ENCODE measurements around the gene TMEM243.
"Not testable (repeated sequence)": the region's sequence is repeated elsewhere in the genome, so short reads cannot be mapped to it uniquely, and the experiment has no call there.

Gene TMEM243

DNA sequence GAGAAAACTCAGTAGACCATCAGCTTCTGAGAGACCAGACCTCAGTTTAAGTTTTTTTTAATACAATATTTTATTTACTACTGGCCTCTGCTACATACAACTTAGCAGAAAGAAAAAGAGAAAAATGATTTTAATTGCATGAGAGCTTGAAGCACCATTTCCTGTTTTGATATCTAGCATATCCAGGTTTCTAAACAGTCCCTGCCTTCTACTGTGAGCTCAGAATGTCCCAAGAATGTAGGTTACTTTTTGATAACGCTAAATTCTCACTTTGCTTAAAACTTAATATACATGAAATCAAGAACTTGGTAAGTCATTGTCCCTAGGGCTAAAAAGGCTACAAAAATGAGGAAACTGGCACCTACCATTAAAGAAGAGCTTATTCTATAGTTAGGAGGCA is 7.0 kb downstream of the TMEM243 start:
- no peak for DNase-seq (ENCODE audit: low read depth in 2 of 2)

DNA sequence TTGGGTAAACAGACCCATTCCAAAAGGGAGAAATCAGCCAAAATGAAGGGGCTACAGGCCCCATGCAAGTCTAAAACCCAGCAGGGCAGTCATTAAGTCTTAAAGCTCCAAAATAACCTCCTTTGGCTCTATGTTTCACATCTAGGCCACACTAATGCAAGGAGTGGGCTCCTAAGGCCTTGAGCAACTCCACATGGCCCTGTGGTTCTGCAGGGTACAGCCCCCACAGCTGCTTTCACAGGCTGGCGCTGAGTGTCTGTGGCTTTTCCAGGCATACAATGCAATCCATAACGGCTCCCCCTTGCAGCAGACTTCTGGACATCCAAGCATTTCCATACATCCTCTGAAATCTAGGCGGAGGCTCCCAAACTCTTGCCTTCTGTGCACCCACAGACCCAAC is 9.0 kb downstream of the TMEM243 start:
- DNase-seq (ENCODE audit: low read depth in 2 of 2): no peak

DNA sequence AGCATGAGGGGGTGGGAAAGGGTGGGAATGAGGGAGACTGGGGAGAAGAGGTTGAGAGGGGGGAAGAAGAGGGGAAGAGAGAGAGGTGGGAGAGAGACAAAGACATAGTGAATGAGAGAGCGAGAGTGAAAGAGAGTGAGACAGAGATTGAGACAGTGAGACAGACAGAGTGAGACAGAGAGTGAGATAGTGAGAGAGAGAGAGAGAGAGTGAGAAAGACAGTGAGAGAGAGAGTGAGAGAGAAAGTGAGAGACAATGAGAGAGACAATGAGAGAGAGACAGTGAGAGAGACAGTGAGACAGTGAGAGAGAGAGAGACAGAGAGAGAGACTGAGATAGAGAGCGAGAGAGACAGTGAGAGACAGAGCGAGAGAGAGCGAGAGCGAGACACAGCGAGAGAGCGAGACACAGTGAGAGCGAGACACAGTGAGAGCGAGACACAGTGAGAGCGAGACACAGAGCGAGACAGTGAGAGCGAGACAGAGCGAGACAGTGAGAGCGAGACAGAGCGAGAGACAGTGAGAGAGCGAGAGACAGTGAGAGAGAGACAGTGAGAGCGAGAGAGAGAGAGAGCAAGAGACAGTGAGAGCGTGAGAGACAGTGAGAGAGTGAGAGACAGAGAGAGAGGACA is 10.1 kb downstream of the TMEM243 start:
- no peak for DNase-seq (ENCODE audit: low read depth in 2 of 2)

DNA sequence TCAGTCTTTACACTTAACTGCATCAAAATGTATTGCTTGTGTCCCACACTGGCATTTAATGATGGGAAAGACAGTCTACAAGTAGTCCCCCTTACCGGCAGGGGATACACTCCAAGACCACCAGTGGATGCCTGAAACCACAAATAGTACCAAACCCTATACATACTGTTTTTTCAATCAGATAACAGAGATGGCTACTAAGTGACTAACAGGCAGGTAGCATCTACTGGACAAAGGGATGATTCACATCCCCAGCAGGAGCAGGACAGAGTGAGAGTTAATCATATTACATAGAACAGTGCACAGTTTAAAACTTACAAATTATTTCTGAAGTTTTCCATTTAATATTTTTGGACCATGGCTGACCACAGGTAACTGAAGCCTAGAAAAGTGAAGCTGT is 13.2 kb downstream of the TMEM243 start:
- no peak for DNase-seq (ENCODE audit: low read depth in 2 of 2)

DNA sequence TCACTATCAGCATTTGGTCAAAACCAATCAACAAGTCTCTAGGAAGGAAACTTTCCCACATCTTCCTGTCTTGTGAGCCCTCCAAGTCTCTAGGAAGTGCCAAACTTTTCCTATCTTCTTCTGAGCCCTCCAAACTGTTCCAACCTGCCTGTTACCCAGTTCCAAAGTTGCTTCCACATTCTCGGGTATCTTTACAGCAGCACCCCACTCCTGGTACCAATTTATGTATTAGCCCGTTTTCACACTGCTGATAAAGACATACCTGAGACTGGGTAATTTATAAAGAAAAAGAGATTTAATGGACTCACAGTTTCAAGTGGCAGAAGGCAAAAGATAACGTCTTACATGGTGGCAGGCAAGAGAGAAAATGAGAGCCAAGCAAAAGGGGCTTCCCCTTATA is 13.8 kb downstream of the TMEM243 start:
- not testable (repeated sequence) for DNase-seq (ENCODE audit: low read depth in 2 of 2)

DNA sequence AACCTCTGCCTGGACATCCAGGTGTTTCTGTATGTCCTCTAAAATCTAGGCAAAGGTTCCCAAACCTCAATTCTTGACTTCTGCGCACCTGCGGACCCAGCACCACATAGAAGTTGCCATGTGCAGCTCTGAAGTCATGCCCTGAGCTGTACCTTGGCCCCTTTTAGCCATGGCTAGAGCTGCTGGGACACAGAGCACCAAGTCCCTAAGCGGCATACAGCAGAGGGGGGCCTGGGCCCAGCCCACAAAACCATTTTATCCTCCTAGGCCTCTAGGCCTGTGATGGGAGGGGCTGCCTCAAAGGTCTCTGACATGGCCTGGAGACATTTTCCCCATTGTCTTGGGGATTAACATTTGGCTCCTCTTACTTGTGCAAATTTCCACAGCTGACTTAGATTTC is 14.6 kb downstream of the TMEM243 start:
- no peak for DNase-seq (ENCODE audit: low read depth in 2 of 2)

DNA sequence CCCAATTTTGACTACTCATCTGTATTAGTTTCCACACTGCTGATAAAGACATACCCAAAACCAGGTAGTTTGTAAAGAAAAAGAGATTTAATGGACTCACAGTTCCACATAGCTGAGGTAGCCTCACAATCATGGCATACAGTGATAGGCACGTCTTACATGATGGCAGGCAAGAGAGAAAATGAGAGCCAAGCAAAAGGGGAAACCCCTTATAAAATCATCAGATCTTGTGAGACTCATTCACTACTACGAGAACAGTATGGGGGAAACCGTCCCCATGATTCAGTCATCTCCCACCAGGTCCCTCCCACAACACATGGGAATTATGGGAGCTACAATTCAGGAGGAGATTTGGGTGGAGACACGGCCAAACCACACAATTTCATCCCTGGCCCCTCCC is 15.6 kb downstream of the TMEM243 start:
- DNase-seq (ENCODE audit: low read depth in 2 of 2): not testable (repeated sequence)

DNA sequence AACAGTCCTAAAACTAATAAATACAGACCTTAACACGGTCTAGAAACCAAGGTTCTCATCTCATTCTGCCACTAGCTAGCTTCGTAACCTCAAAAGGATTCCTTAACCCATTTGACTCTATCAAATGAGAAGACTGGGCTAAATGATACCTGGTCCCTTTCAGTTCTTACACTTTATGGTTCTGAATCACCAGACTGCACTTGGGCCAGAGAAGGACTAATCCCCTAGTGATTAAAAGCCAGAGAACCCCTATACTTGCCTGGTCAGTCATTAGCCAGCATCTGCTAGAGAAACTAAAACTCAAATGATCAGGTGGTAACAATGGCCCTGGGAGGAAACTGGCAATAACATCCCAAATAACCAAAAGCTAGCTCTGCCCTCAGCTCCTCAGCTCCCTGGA is 16.8 kb downstream of the TMEM243 start:
- no peak for DNase-seq (ENCODE audit: low read depth in 2 of 2)

DNA sequence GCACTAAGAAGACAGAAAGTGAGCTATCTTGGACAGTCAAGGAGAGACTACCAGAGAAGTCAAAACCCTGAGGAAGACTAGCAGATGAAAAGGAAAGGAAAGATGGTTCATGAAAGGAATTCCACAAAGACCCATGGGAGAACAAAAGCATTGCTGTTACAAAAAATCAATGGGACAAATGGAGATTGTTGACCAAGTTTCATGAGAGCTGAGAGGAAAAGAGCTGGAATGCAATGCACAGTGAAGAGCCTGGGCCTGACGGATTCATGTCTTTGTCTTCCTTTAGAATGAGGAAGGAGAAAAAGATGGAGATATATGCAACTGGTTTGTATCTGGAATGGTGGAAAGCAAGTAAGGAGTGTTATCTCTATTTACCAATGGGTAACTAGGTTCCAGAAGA is 17.3 kb downstream of the TMEM243 start:
- DNase-seq (ENCODE audit: low read depth in 2 of 2): no peak

DNA sequence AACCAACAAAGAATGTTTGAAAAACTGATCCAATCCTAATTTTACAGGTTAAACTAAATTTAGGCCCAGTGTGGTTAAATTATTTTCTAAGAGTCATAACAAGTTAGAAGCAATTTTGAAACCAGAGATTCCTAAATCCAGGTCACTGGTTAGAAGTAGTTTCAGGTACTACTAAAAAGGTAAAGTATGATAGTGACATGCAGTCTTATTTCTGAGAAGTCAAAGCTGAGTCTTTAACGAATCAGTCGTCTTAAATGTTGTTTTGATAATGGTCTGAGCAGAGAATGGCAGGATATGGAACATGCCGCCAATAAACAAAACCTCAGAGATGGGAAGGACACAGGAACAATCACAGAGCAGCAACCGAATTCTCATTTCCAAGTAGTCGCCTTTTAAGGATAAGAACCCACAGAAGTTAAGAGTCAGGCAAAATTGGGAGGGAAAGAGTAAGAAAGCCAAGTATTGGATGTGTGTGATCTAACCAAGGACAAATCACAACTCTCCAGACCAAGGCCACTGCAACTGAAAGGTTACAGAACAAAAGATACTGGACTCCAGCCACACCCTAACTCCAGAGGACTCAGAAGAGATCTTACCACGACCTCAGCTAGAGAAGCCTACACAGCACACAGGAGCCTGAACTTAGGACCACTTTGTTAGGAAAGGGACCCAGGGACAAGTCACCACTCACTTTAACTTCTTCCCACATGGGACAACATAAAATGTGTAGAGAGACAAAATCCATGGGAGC is 19.7 kb downstream of the TMEM243 start:
- DNase-seq (ENCODE audit: low read depth in 2 of 2): no peak

DNA sequence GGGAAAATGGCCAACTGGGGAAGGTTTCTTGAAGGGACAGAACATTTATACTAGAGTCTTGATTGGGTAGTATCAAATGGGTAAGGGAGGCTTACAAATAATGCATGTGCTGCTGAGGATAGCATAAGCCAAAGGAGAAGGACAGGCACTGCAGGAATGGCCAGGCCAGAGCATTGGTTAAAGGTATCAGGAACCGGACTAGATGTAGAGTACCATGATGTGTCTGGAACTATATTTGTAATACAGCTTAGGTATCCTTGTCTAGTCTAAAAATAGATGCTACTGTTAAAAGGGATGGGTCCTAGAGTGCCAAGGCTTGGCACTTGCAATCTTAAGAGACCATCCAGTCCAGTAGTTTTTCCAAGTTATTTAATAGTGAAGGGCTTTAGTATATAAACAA is 20.3 kb downstream of the TMEM243 start:
- DNase-seq (ENCODE audit: low read depth in 2 of 2): no peak

DNA sequence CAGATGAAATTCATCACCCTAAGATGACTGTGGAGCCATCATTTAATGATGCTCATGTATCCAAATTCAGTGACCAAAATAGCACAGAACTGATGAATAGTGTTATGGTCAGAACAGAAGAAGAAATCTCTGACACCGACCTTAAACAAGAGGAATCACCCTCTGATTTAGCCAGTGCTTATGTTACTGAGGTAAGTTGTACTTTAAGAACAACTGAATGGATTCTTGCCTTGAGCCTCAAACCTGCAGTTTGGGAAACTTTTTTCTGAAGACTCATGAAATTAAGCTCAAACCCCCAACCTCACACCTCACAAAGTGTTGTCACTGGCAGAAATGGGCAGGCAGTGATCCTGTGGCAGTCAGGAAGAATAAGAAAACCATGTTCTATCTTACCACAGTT is 25.6 kb downstream of the TMEM243 start:
- DNase-seq (ENCODE audit: low read depth in 2 of 2): no peak

DNA sequence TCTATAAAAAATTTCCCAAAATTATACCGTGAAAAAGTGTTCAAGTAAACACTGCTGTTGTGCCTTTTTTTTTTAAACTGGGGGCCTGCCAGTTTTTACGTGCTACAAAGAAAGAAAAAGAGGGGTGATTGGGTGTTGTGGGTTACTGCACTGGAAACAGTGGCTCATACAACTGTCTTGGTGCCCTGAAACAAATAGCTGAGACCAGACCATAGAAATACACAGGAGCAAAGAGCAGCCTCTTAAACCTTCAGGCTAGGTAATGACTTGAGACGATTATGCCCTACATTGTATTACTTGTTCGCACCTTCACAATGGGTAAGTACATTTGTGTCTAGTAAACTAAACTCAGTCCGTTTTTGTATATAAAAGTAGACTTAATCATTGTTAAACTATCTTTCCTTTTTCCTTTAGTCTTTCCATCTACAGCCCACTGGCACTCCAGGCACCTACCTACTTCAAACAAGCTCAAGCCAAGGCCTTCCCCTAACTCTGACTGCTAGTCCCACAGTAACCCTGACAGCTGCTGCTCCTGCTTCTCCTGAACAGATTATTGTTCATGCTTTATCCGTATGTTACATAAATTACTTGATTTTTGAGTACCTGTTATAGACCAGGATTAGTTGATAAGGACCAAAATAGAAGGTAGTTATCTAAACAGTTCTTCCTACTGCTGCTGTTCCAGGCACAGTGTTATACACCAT is 26.6 kb downstream of the TMEM243 start:
- no peak for DNase-seq (ENCODE audit: low read depth in 2 of 2)

DNA sequence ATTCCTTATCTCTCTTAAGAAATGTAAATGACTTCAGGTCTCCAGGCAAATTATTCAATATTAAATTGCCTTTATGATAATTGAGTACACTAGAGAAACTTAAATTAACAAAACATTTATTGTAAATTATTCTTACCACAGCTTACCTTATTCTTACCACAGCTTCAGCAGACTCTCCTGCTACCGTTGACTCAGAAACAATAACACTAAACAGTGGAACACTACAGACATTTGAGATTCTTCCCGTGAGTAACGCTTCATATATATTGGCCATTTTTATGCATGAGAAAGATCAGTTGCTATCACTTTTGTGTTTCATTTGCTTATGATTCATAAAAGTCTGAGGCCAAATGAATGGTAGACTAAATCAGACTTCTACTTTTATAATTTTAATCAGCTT is 28.7 kb downstream of the TMEM243 start:
- no peak for DNase-seq (ENCODE audit: low read depth in 2 of 2)

DNA sequence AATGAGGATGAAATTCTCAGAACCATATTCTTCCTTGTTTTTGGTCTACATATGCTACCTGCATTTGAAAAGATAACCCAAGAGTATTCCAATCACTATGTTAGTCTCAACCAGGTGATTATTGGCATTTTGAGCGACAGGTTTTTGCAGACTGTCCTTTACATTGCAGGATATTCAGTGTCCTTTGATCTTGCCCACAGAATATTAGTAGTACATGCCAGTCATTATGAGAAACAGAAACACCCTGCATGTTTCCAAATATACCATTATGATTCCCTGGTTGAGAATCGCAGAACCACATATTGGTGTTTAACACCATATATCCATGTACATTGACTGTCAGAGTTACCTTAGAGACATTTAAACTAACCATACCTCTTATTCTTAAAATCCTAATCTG is 30.6 kb downstream of the TMEM243 start:
- DNase-seq (ENCODE audit: low read depth in 2 of 2): no peak

DNA sequence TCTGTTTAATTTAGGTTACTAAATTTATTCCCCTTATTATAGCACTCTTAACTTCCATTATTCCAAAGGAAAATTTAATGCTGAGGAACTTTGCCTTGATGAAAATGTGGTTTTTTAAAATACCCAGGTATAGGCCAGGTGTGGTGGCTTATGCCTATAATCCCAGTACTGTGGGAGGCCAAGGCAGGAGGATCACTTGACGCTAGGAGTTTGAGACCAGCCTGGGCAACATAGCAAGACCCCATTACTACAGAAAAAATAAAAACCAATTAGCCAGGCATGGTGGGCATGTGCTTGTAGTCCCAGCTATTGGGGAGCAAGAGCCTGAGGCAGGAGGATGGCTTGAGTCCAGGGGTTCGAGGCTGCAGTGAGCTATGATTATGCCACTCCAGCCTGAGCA is 32.4 kb downstream of the TMEM243 start:
- DNase-seq (ENCODE audit: low read depth in 2 of 2): no peak

DNA sequence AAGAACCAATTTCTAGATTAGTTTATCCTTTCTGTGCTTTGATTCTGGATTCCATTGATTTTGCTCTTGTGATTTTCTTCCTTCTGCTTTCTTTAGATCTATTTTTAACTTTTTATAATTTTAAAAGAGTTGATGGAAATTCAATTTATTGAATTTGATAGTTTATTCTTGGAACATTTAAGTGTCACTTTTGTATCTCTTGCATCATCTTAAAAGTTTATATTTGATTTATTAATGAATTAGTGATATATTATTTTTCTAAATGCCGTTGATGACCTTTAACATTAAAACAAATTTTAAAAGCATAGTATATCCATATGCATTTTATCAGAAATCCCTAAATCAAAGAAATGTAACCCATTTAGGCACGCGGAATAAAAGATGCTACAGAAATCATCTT is 40.4 kb downstream of the TMEM243 start:
- no peak for DNase-seq (ENCODE audit: low read depth in 2 of 2)

DNA sequence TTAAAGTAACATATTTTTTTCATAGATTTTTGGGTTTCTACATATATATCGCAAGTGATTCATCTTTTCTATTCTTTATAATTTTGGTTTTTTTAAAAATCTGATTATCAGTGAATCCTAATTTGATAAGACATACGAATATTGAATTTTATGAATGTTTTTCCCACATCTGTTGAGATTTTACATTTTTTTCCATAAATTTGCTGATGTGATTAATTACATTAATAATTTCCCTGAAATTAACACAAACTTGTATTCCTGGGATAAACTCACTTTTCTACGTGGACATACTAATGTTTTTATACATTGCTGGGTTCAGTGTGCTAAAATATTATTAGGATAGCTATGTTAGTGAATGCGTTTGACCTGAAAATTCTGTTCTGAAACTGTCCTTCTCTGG is 41.2 kb downstream of the TMEM243 start:
- no peak for DNase-seq (ENCODE audit: low read depth in 2 of 2)

DNA sequence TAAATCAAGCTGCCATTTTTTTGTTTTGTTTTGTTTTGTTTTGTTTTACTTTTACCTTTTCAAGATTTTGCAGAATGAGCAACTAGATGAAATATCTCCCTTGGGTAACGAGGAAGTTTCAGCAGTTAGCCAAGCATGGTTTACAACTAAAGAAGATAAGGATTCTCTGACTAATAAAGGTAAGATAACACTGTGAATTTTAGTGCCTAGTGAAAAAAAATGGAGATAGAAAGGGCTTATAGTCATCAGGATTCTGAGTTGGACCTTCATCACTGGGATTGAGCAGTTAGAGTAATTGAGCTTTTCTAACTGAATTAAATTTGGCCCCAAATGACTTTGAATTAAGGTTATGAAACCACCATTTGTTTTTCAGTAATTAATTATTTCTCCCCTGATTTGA is 46.1 kb downstream of the TMEM243 start:
- no peak for DNase-seq (ENCODE audit: low read depth in 2 of 2)

DNA sequence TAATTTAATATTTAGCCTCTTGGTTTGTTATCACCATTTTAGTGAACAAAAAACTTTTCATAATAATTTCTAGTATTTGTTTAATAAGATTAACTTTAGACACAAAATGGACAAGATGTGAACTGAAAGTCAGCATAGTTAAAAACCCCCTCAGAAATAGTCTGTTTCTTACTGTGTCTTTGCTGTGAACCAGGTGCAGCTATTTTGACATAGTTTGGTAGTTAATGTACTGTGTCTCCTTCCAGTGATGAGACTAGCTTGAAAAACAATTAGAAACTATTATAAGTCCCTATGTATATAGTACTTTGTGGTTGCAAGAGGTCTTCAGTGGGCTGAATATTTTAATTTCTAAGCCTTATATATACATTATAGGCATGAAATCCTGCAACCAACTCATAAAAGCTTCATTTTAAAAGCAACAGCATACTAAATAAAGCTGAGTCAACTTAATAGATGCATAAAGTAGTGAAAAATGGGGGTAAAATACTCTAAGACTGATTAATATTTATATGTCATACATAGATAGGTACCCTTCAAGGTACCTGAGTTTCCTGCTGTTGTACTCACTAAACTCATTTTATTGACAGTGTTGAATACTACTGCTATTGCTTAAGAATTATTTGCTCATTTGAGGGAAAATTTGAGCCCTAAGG is 48.1 kb downstream of the TMEM243 start:
- DNase-seq (ENCODE audit: low read depth in 2 of 2): no peak

DNA sequence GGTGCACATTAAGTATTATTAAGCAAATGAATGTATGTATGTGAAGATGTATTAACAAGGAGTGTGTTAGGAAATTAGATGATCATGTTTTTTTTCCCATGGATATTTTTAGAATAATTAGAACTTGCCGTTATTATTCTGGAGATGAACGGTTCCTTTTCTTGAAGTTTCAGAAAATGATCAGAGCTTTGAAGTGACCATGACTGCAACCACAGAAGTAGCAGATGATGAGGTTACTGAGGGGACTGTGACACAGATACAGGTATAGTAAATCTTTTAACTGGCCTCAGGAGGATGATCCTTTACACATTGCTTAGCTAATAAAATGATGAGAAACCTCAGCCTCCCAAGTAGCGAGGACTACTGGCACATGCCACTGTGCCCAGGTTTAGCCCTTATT is 48.7 kb downstream of the TMEM243 start:
- no peak for DNase-seq (ENCODE audit: low read depth in 2 of 2)

DNA sequence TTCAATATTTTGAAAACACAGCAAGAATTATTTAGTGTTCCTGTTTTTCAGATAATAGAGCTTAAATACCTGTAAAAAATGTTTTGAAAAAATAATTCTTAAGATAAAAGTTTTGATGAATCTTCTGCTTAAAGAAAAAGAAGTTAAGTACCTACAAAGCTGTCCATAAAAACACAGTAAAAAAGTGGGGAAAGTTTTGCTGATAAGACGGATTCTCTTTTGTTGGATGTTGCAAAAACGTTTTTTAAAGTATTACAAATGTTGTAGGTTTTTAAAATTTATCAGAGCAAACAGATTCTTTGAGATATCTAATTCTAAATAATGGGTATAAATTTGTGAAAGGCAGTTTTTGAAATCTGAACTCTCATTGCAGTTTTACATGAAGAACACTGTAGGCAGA is 55.1 kb downstream of the TMEM243 start:
- no peak for DNase-seq (ENCODE audit: low read depth in 2 of 2)

DNA sequence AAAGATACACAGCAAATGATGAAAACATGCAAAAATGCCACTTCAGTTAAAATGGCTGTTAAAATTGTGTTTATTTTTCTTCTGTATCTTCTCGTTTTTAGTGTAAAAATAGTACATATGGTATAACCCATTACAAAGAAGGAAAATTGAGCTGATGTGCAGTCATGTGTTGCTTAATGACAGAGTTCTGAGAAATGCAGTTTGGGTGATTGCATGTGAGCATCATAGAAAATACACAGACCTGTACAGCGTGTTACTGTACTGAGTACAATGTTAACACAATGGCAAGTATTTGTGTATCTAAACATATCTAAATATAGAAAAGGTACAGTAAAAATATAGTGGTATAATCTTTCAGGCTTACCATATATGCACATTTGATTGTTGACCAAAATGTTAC is 60.0 kb downstream of the TMEM243 start:
- no peak for DNase-seq (ENCODE audit: low read depth in 2 of 2)

All from stimulated activated CD4-positive, alpha-beta T cell treated with anti-CD3 and anti-CD28 coated beads, Interleukin-4, amount 100 ng/mL, for 48 hours (primary cell).